ENCODE data around the gene DIP2A.
A peak's percentile ranks its signal among the peaks of the same experiment; 100 is the strongest.

DIP2A gene

GRCh38 chr21:46538262-46538661 is 79.6 kb downstream of the DIP2A start:
- Histone ChIP-seq H3K27ac (replicated peaks; ENCODE audit: low read length) (no peak overlapping the region), H4K91ac (ENCODE audit: low read depth, low read length, poor library complexity) (no peak overlapping the region), H3K9ac (ENCODE audit: low read depth, low read length, poor library complexity) (peak overlapping the region; percentile 31), H2BK12ac (ENCODE audit: low read length) (no peak overlapping the region), H4K8ac (ENCODE audit: low read depth, low read length) (no peak overlapping the region), H2AFZ (ENCODE audit: low read length) (no peak overlapping the region), H3K79me1 (ENCODE audit: low read depth, low read length) (no peaks in the 10 kb centered on the region), H3K9me3 (replicated peaks in 1 of 2; ENCODE audit: control insufficient read depth in 2 of 2, insufficient read depth in 1 of 2, low read depth in 1 of 2, low read length in 2 of 2) (no peaks in the 10 kb centered on the region), H3K4me2 (ENCODE audit: insufficient read depth, low read length, poor library complexity, severe bottlenecking) (no peak overlapping the region), H3K18ac (ENCODE audit: low read length) (no peak overlapping the region), H2AK5ac (ENCODE audit: low read depth, low read length) (no peak overlapping the region), H3K27me3 (ENCODE audit: control insufficient read depth in 3 of 3, insufficient read depth in 3 of 3, low read depth in 1 of 3, low read length in 3 of 3) (no peaks in the 10 kb centered on the region), H2BK120ac (ENCODE audit: low read depth, low read length) (no peak overlapping the region), H3K23ac (ENCODE audit: low read depth, low read length, poor library complexity) (peak overlapping the region; percentile 57), H3K4me3 (ENCODE audit: low read length in 2 of 2) (peak overlapping the region in 1 of 2 donors; percentile 57), H3K14ac (ENCODE audit: low read length) (no peak overlapping the region), H2BK5ac (ENCODE audit: low read length) (no peak overlapping the region), H2BK15ac (ENCODE audit: low read length) (no peak overlapping the region), H3K36me3 (replicated peaks in 1 of 2; ENCODE audit: control insufficient read depth in 2 of 2, insufficient read depth in 2 of 2, low read length in 2 of 2) (peaks cover 48 to 97% of the 10 kb centered on the region in 2 donors), H3K4me1 (ENCODE audit: control insufficient read depth in 2 of 2, insufficient read depth in 1 of 2, low read depth in 1 of 2, low read length in 2 of 2) (no peaks in the 10 kb centered on the region), H3K4ac (ENCODE audit: low read length) (no peak overlapping the region)
- no peak for DNase-seq (ENCODE audit: low spot score)
- no CpG with 5 or more reads among the region's 16 CpGs for WGBS, 2 donors (ENCODE audit: extremely low coverage in 2 of 2, insufficient read length in 2 of 2, insufficient replicate concordance in 1 of 2)

GRCh38 chr21:46538851-46539666 is 80.4 kb downstream of the DIP2A start:
- Histone ChIP-seq H3K9me3 (replicated peaks in 1 of 2; ENCODE audit: control insufficient read depth in 2 of 2, insufficient read depth in 1 of 2, low read depth in 1 of 2, low read length in 2 of 2) (no peaks in the 10 kb centered on the region), H3K4me1 (ENCODE audit: control insufficient read depth in 2 of 2, insufficient read depth in 1 of 2, low read depth in 1 of 2, low read length in 2 of 2) (no peaks in the 10 kb centered on the region)

DNA sequence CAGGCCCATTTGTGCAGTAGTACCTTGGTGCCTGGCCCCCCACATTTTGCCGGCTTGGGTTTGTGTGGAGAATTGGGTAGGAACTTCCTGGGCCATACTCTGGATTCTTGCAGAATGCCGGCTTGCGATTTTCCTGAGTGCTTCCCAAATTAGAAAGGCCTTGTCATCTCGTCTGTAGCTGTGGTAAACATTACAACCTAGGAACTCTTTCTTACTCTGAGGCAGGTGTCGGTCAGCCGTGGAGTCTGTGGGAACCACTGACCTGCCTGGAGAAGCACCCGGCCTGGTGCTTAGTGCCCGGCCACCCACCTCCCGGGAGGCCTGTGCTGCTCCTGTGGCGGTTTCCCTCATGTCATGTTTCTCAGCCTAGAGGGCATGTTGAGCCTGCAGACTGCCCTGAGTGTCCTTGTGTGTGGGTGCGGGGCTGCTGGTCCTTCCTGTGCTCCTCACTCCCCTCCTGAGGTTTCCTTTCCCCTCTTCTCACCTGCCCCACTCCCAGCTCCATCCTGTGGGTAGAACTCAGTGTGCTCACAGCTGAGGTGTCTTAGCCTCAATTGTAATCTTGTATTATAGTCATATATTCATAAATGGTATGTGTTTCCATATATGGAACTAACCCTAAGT is 81.5 kb downstream of the DIP2A start:
- Histone ChIP-seq H3K27ac (replicated peaks; ENCODE audit: low read length) (no peak overlapping the region), H2BK12ac (ENCODE audit: low read length) (no peak overlapping the region), H2BK120ac (ENCODE audit: low read depth, low read length) (no peak overlapping the region), H4K8ac (ENCODE audit: low read depth, low read length) (no peak overlapping the region), H3K4me2 (ENCODE audit: insufficient read depth, low read length, poor library complexity, severe bottlenecking) (no peak overlapping the region), H3K27me3 (ENCODE audit: control insufficient read depth in 3 of 3, insufficient read depth in 3 of 3, low read depth in 1 of 3, low read length in 3 of 3) (no peaks in the 10 kb centered on the region), H2AFZ (ENCODE audit: low read length) (no peak overlapping the region), H2AK5ac (ENCODE audit: low read depth, low read length) (no peak overlapping the region), H3K36me3 (replicated peaks in 1 of 2; ENCODE audit: control insufficient read depth in 2 of 2, insufficient read depth in 2 of 2, low read length in 2 of 2) (peaks cover 39 to 97% of the 10 kb centered on the region in 2 donors), H3K4me1 (ENCODE audit: control insufficient read depth in 2 of 2, insufficient read depth in 1 of 2, low read depth in 1 of 2, low read length in 2 of 2) (no peaks in the 10 kb centered on the region), H3K9ac (ENCODE audit: low read depth, low read length, poor library complexity) (no peak overlapping the region), H3K4me3 (ENCODE audit: low read length in 2 of 2) (no peak overlapping the region), H3K18ac (ENCODE audit: low read length) (no peak overlapping the region), H4K91ac (ENCODE audit: low read depth, low read length, poor library complexity) (no peak overlapping the region), H3K4ac (ENCODE audit: low read length) (no peak overlapping the region), H3K79me1 (ENCODE audit: low read depth, low read length) (no peaks in the 10 kb centered on the region), H2BK5ac (ENCODE audit: low read length) (no peak overlapping the region), H3K9me3 (replicated peaks in 1 of 2; ENCODE audit: control insufficient read depth in 2 of 2, insufficient read depth in 1 of 2, low read depth in 1 of 2, low read length in 2 of 2) (no peaks in the 10 kb centered on the region), H2BK15ac (ENCODE audit: low read length) (no peak overlapping the region), H3K23ac (ENCODE audit: low read depth, low read length, poor library complexity) (no peak overlapping the region), H3K14ac (ENCODE audit: low read length) (no peak overlapping the region)
- WGBS, 2 donors (ENCODE audit: extremely low coverage in 2 of 2, insufficient read length in 2 of 2, insufficient replicate concordance in 1 of 2): no CpG with 5 or more reads among the region's 11 CpGs
- DNase-seq (ENCODE audit: low spot score): no peak

More at GRCh38 chr21:46538851-46539666, 80.4 kb downstream of the DIP2A start:
- H3K18ac ChIP-seq (ENCODE audit: low read length): no peak overlapping the region
- H2BK15ac ChIP-seq (ENCODE audit: low read length): no peak overlapping the region
- H3K23ac ChIP-seq (ENCODE audit: low read depth, low read length, poor library complexity): no peak overlapping the region
- no peak overlapping the region for H4K91ac ChIP-seq (ENCODE audit: low read depth, low read length, poor library complexity)
- DNase-seq (ENCODE audit: low spot score): no peak
- H3K27me3 ChIP-seq (ENCODE audit: control insufficient read depth in 3 of 3, insufficient read depth in 3 of 3, low read depth in 1 of 3, low read length in 3 of 3): no peaks in the 10 kb centered on the region
- no peaks in the 10 kb centered on the region for H3K79me1 ChIP-seq (ENCODE audit: low read depth, low read length)
- WGBS, 2 donors (ENCODE audit: extremely low coverage in 2 of 2, insufficient read length in 2 of 2, insufficient replicate concordance in 1 of 2): no CpG with 5 or more reads among the region's 11 CpGs
- H3K36me3 ChIP-seq (replicated peaks in 1 of 2; ENCODE audit: control insufficient read depth in 2 of 2, insufficient read depth in 2 of 2, low read length in 2 of 2): peaks cover 42 to 97% of the 10 kb centered on the region in 2 donors
- H3K9ac ChIP-seq (ENCODE audit: low read depth, low read length, poor library complexity): no peak overlapping the region
- H4K8ac ChIP-seq (ENCODE audit: low read depth, low read length): no peak overlapping the region
- H2BK5ac ChIP-seq (ENCODE audit: low read length): no peak overlapping the region
- no peak overlapping the region for H3K14ac ChIP-seq (ENCODE audit: low read length)
- H3K4ac ChIP-seq (ENCODE audit: low read length): no peak overlapping the region
- H2AFZ ChIP-seq (ENCODE audit: low read length): no peak overlapping the region
- H2BK12ac ChIP-seq (ENCODE audit: low read length): no peak overlapping the region
- H3K4me3 ChIP-seq (ENCODE audit: low read length in 2 of 2): peak overlapping the region in 1 of 2 donors; percentile 35
- no peak overlapping the region for H3K27ac ChIP-seq (replicated peaks; ENCODE audit: low read length)
- H3K4me2 ChIP-seq (ENCODE audit: insufficient read depth, low read length, poor library complexity, severe bottlenecking): no peak overlapping the region
- no peak overlapping the region for H2BK120ac ChIP-seq (ENCODE audit: low read depth, low read length)
- H2AK5ac ChIP-seq (ENCODE audit: low read depth, low read length): no peak overlapping the region

- no peak overlapping the region for H2BK12ac ChIP-seq (ENCODE audit: low read length)
- no peak for DNase-seq (ENCODE audit: low spot score)
- no peaks in the 10 kb centered on the region for H3K4me1 ChIP-seq (ENCODE audit: control insufficient read depth in 2 of 2, insufficient read depth in 1 of 2, low read depth in 1 of 2, low read length in 2 of 2)
- H3K18ac ChIP-seq (ENCODE audit: low read length): no peak overlapping the region
- no peaks in the 10 kb centered on the region for H3K27me3 ChIP-seq (ENCODE audit: control insufficient read depth in 3 of 3, insufficient read depth in 3 of 3, low read depth in 1 of 3, low read length in 3 of 3)
- H3K36me3 ChIP-seq (replicated peaks in 1 of 2; ENCODE audit: control insufficient read depth in 2 of 2, insufficient read depth in 2 of 2, low read length in 2 of 2): peaks cover 50 to 98% of the 10 kb centered on the region in 2 donors
- H3K4me3 ChIP-seq (ENCODE audit: low read length in 2 of 2): no peak overlapping the region
- H2AFZ ChIP-seq (ENCODE audit: low read length): no peak overlapping the region
- H2BK5ac ChIP-seq (ENCODE audit: low read length): no peak overlapping the region
- no peak overlapping the region for H4K91ac ChIP-seq (ENCODE audit: low read depth, low read length, poor library complexity)
- no peak overlapping the region for H2AK5ac ChIP-seq (ENCODE audit: low read depth, low read length)
- no peak overlapping the region for H4K8ac ChIP-seq (ENCODE audit: low read depth, low read length)
- WGBS, 2 donors (ENCODE audit: extremely low coverage in 2 of 2, insufficient read length in 2 of 2, insufficient replicate concordance in 1 of 2): no CpG with 5 or more reads among the region's 8 CpGs
- no peak overlapping the region for H3K23ac ChIP-seq (ENCODE audit: low read depth, low read length, poor library complexity)
- H3K27ac ChIP-seq (replicated peaks; ENCODE audit: low read length): no peak overlapping the region
- H2BK120ac ChIP-seq (ENCODE audit: low read depth, low read length): no peak overlapping the region
- H3K9me3 ChIP-seq (replicated peaks in 1 of 2; ENCODE audit: control insufficient read depth in 2 of 2, insufficient read depth in 1 of 2, low read depth in 1 of 2, low read length in 2 of 2): peaks cover 0 to under 1% of the 10 kb centered on the region in 2 donors
- H3K79me1 ChIP-seq (ENCODE audit: low read depth, low read length): peaks cover 2% of the 10 kb centered on the region
- no peak overlapping the region for H3K4me2 ChIP-seq (ENCODE audit: insufficient read depth, low read length, poor library complexity, severe bottlenecking)
- no peak overlapping the region for H3K4ac ChIP-seq (ENCODE audit: low read length)
- no peak overlapping the region for H2BK15ac ChIP-seq (ENCODE audit: low read length)
- no peak overlapping the region for H3K14ac ChIP-seq (ENCODE audit: low read length)
- no peak overlapping the region for H3K9ac ChIP-seq (ENCODE audit: low read depth, low read length, poor library complexity)
Measured at GRCh38 chr21:46542588-46543124, 84.0 kb downstream of the DIP2A start.

All from neuronal stem cell (in vitro differentiated cells).